Body of pancreas (tissue), 4 donors: ENCODE results near the gene PFN3.

Source experiments
- POLR2A ChIP-seq, 3 donors: fragments of 450-650 bp; IDR thresholded peaks; one replicate each; pipeline ENCODE4 v1.6.1; 2016; ENCODE audit warnings: antibody characterized with exemption in 3 of 3, mild to moderate bottlenecking in 2 of 3
- TF ChIP-seq, protein P1 (sequence below), 7 experiments: fragments of 450-650 bp in 4 of 7; fragments of 200-600 bp in 3 of 7; sonication (generic) in 3 of 7; IDR thresholded peaks; one replicate each; pipeline ENCODE4 v1.5.1; 2016 to 2019; ENCODE audit warnings: antibody characterized with exemption in 7 of 7

DNA sequence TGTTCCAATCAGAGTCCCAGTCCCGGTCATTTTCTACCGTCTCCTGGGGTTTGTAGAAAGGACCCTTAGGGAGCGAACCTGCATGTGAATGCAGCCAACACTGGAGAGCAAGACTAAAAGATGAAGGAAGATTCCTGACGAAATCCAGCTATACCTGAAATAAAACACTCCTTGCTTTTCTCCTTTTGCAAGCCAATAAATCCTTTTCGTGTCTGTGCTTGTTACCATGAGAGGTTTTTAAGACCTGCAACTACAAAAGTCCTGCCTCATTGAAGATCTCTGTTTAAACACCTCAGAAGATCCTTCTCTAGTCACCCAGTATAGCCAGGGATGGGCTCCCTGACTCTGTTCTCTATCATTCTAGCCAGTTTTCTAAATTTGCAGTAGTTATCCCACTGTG, 26.2 kb downstream of the PFN3 start:
- TF ChIP-seq, protein P1, sequence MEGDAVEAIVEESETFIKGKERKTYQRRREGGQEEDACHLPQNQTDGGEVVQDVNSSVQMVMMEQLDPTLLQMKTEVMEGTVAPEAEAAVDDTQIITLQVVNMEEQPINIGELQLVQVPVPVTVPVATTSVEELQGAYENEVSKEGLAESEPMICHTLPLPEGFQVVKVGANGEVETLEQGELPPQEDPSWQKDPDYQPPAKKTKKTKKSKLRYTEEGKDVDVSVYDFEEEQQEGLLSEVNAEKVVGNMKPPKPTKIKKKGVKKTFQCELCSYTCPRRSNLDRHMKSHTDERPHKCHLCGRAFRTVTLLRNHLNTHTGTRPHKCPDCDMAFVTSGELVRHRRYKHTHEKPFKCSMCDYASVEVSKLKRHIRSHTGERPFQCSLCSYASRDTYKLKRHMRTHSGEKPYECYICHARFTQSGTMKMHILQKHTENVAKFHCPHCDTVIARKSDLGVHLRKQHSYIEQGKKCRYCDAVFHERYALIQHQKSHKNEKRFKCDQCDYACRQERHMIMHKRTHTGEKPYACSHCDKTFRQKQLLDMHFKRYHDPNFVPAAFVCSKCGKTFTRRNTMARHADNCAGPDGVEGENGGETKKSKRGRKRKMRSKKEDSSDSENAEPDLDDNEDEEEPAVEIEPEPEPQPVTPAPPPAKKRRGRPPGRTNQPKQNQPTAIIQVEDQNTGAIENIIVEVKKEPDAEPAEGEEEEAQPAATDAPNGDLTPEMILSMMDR (IDR thresholded peaks at IDR 0.05) = no peak
- TF ChIP-seq POLR2A (IDR thresholded peaks at IDR 0.05) = no peak
